Bronchial epithelial cell (primary cell): Measurements from ENCODE around the gene DCAF5. TPM values are rescaled to one million over a fixed set of nuclear protein-coding genes. Genes with fewer than 3 reads are reported as not detected.

ENCODE experiments used
- DNase-seq: peaks from one replicate; pipeline ENCODE4 v3.0.0-alpha.2; 2010; ENCODE audit warnings: low read depth
- FAIRE-seq: peaks from 2 replicates; lab custom pipeline; 2011; peaks lifted over from hg19 to GRCh38; lab: Jason Lieb, UNC
- H3K27me3 ChIP-seq: 2 replicates; pipeline ENCODE4 v1.5.1; 2011; ENCODE audit warnings: low read length; ENCODE audit not compliant: control insufficient read depth, insufficient read depth
- H3K36me3 ChIP-seq: 2 replicates; pipeline ENCODE4 v1.5.1; 2011; ENCODE audit warnings: low read length; ENCODE audit not compliant: control insufficient read depth, insufficient read depth
- H3K4me3 ChIP-seq: 2 replicates; pipeline ENCODE4 v1.5.1; 2011; ENCODE audit warnings: mild to moderate bottlenecking, low read depth, low read length, control low read depth
- total RNA-seq: library from RNA; depleted of rRNA; stranded (reverse); fragments of >200 nt; gene quantifications from 2 replicates; pipeline ENCODE4 v1.2.1, GENCODE V29; 2014
- TF ChIP-seq, protein P1 (sequence below): IDR thresholded peaks from 2 replicates; pipeline ENCODE4 v1.5.1; 2011; ENCODE audit warnings: mild to moderate bottlenecking, moderate library complexity, low read length, control low read depth, inconsistent platforms; ENCODE audit not compliant: insufficient read depth, severe bottlenecking

DCAF5 gene
- total RNA-seq, 1 donor from 2014 or later, result 11.1 TPM

DNA sequence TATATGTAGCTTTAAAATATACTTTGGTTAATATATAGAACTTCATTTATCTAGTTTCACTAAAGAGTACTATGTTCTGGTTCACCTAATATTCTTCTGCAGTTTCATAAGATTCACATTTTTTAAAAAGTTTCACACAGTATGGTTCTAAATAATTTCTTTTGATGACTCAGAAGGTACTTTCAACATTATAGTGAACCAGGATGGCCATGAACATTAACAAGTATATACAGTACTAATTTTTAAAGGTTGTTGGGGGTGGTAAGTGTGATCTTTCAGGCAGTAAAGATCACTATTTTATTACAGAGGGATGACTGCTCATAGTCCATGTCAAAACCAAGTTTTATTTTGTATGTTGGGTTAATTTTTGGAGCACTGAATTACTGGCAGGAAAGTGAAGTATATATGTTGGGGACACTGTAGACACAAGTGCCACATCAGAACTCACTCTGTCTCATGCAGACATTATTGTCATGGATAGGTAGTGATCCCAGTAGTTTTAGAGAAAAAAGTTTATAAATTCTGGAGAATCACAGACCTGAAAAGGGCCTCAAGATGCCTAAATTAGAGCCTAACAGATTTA, 60.0 kb downstream of the DCAF5 start:
- Histone ChIP-seq H3K4me3 (no peak overlapping the region), H3K27me3 (no peaks in the 10 kb centered on the region), H3K36me3 (peaks cover 15% of the 10 kb centered on the region)
- DNase-seq (no peak), FAIRE-seq (no peak)
- TF ChIP-seq, protein P1, sequence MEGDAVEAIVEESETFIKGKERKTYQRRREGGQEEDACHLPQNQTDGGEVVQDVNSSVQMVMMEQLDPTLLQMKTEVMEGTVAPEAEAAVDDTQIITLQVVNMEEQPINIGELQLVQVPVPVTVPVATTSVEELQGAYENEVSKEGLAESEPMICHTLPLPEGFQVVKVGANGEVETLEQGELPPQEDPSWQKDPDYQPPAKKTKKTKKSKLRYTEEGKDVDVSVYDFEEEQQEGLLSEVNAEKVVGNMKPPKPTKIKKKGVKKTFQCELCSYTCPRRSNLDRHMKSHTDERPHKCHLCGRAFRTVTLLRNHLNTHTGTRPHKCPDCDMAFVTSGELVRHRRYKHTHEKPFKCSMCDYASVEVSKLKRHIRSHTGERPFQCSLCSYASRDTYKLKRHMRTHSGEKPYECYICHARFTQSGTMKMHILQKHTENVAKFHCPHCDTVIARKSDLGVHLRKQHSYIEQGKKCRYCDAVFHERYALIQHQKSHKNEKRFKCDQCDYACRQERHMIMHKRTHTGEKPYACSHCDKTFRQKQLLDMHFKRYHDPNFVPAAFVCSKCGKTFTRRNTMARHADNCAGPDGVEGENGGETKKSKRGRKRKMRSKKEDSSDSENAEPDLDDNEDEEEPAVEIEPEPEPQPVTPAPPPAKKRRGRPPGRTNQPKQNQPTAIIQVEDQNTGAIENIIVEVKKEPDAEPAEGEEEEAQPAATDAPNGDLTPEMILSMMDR, result no peak

DNA sequence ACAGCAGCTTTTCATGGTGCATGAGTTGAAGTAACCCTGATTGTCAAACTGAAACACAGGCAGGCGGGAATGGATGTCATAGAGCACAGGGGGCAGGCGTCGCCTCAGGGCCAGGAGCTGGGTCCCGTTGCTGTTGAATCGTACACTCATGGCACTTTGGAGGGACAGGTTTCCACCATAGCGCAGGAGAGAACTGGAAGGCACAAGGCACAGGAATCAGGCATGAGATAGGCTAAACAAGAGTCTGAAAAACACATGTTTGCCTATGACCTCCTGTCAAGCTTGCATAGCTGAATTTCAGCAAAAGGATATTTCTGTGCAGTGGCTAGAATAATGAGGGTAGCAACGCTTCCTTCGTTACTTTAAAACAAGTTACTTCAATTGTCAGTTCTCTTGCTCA, 61.2 kb downstream of the DCAF5 start:
- TF ChIP-seq, protein P1, result no peak
- no peaks in the 10 kb centered on the region for H3K27me3 ChIP-seq
- H3K4me3 ChIP-seq, result no peak overlapping the region
- H3K36me3 ChIP-seq, result peaks cover 15% of the 10 kb centered on the region
- FAIRE-seq (no peak), DNase-seq (no peak)

DNA sequence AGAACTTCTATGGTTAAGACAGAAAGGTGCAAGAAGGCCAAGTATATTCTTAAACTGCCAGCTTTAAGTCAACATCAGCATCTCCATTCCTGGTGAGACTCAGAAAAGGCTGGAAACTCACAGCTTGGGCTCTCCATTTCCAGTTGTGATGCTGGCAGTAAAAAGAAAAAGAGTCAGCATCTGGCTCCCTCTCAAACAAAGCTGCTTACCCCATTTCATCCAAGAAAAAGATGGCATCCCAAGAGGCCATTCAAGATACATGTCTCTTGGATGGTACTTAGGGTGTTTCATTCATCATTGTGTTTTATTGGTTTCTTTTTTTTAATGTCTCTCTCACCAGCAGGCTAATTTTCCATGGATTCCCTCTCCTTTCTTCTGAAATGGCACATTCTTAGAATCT, 61.9 kb downstream of the DCAF5 start:
- no peak for FAIRE-seq
- no peak overlapping the region for H3K4me3 ChIP-seq
- no peak for DNase-seq
- peaks cover 15% of the 10 kb centered on the region for H3K36me3 ChIP-seq
- TF ChIP-seq, protein P1, result no peak
- H3K27me3 ChIP-seq, result no peaks in the 10 kb centered on the region

DNA sequence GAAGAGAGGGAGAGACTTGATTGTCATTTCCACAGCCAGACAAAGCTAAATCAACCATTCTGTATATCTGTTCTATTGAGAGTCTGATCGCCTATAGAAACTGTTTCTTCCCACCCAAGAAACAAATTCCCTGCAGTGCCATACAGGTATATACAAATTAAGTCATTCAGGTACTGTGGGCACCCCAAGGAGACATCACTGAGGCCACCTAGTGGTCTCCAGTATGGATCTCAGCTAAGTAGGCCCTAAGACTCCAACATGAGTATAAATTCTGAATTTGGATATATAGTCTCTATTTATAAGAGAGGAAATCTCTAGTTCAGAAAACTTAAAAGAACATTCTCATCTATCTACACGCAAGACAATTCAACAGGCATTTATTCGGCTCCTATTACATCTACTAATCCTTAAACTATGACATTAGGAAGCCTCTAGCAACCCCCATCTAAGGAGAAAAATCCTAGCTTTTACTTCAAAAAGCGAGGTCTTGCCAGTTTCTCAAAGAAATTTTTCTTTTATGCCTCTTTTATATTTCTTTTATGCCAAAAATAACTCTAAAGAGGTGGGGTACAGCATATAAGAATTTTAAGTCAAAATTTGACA, 62.6 kb downstream of the DCAF5 start:
- Histone ChIP-seq H3K36me3 (peaks cover 15% of the 10 kb centered on the region), H3K4me3 (no peak overlapping the region), H3K27me3 (no peaks in the 10 kb centered on the region)
- TF ChIP-seq, protein P1, result peak; percentile 59
- DNase-seq (peak; percentile 60), FAIRE-seq (no peak)

DNA sequence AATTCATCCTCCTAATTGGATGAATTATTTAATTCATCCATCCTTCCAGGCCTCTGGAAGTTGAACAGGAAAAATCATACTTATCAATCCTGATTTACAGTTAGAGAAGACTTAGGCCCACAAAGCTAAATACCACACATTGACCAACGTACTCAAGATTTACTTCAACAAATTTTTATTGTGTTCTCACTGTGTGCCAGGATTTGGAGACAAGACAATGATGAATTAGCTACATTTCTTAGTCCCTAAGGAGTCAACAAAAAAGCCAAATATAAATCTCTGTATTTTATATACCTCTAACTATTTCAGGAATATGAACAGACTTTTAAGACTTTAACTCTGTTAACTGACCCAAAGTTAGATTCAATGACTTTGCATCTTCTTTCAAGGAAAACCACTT, 63.9 kb downstream of the DCAF5 start:
- no peak for FAIRE-seq
- Histone ChIP-seq H3K27me3 (no peaks in the 10 kb centered on the region), H3K36me3 (peaks cover 16% of the 10 kb centered on the region), H3K4me3 (no peak overlapping the region)
- DNase-seq, result no peak
- TF ChIP-seq, protein P1, result no peak

DNA sequence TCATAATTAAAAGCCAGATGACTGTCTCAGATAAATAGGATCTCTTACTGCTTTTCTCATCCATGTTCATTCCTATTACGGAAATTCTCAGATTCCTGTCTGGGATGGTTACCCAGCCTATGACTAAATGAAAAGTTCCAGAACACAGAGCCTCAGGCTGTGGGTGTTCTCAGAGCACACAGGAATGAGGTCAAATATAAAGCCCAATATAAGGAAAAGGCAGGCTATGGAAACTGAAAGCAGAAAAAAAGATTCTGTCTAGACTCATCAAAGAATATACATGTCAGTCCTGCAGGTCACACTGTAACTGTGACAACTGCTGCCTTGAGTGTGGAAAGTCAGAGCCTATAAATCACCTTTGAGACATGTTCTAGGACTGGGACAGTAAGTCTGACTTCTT, 64.3 kb downstream of the DCAF5 start:
- TF ChIP-seq, protein P1, result no peak
- Histone ChIP-seq H3K4me3 (no peak overlapping the region), H3K36me3 (peaks cover 14% of the 10 kb centered on the region), H3K27me3 (no peaks in the 10 kb centered on the region)
- DNase-seq (peak; percentile 78), FAIRE-seq (no peak)
